Panc1 (cell line): ENCODE data around the gene MRPL33. TPM values are rescaled to one million over a fixed set of nuclear protein-coding genes. Genes with fewer than 3 reads are reported as not detected.

Experiments
- ATAC-seq: fragments of 200-7000 bp; cut with Tn5 transposase; 2 replicates; pipeline ENCODE4 v1.9.1; 2020; ENCODE audit warnings: mild to moderate bottlenecking, moderate library complexity
- BruUV-seq: library from RNA; stranded (reverse); fragments of 400-500 nt; replicated peaks from 2 replicates; lab custom pipeline; 2021; lab: Mats Ljungman, UMichigan
- CTCF ChIA-PET: fragments of 300-600 bp; sonication (Branson Sonifier 250); formaldehyde crosslinking; loops from one replicate; lab custom pipeline; 2022; ENCODE audit warnings: antibody characterized with exemption; lab: Charles Lee
- POLR2A ChIA-PET: fragments of 300-600 bp; sonication (Branson Sonifier 250); formaldehyde crosslinking; loops from one replicate; lab custom pipeline; 2022; ENCODE audit warnings: antibody characterized with exemption; lab: Charles Lee
- DNase-seq: peaks from one replicate; pipeline ENCODE4 v3.0.0-alpha.2; 2010; ENCODE audit warnings: low read depth, low spot score
- H3K27ac ChIP-seq: 2 replicates; pipeline ENCODE4 v1.5.1; 2011; ENCODE audit warnings: mild to moderate bottlenecking, low read length, inconsistent platforms
- H3K27me3 ChIP-seq: fragments of 200-500 bp; sonication (Bioruptor generic); 2 replicates; pipeline ENCODE4 v1.6.0; 2014; ENCODE audit warnings: low read length, inconsistent platforms; ENCODE audit not compliant: control insufficient read depth, insufficient read depth
- H3K36me3 ChIP-seq: fragments of 200-500 bp; sonication (Bioruptor generic); 2 replicates; pipeline ENCODE4 v1.5.1; 2014; ENCODE audit warnings: inconsistent platforms, mild to moderate bottlenecking, low read length, moderate library complexity; ENCODE audit not compliant: control insufficient read depth, insufficient read depth
- H3K4me1 ChIP-seq: 2 replicates; pipeline ENCODE4 v1.5.1; 2011; ENCODE audit warnings: inconsistent platforms, mild to moderate bottlenecking, low read length, moderate library complexity; ENCODE audit not compliant: control insufficient read depth, insufficient read depth
- H3K4me3 ChIP-seq, 2 experiments: 2 replicates each; pipeline ENCODE4 v1.5.1; 2011 to 2012; ENCODE audit warnings: low read depth in 2 of 2, low read length in 2 of 2, mild to moderate bottlenecking in 2 of 2, inconsistent platforms in 1 of 2, moderate library complexity in 1 of 2
- H3K9me3 ChIP-seq: fragments of 200-500 bp; sonication (Bioruptor generic); 2 replicates; pipeline ENCODE4 v1.5.1; 2014; ENCODE audit warnings: low read depth, mild to moderate bottlenecking, inconsistent platforms, low read length, moderate library complexity; ENCODE audit not compliant: control insufficient read depth, insufficient read depth
- CTCF ChIP-seq: fragments of 450-650 bp; IDR thresholded peaks from 2 replicates; pipeline ENCODE4 v1.5.1; 2017; ENCODE audit warnings: mild to moderate bottlenecking
- POLR2AphosphoS5 ChIP-seq: IDR thresholded peaks from 2 replicates; pipeline ENCODE4 v1.6.1; 2012; ENCODE audit warnings: mild to moderate bottlenecking, low read depth, low read length, moderate library complexity
- SIN3A ChIP-seq: IDR thresholded peaks from 2 replicates; pipeline ENCODE4 v1.6.1; 2012; ENCODE audit warnings: low read depth, mild to moderate bottlenecking, low read length, moderate library complexity, borderline replicate concordance; ENCODE audit not compliant: insufficient read depth
- TCF7L2 ChIP-seq: IDR thresholded peaks from 2 replicates; pipeline ENCODE4 v1.6.1; 2011; ENCODE audit warnings: mild to moderate bottlenecking, low read depth, low read length, inconsistent platforms
- in situ Hi-C: cut with HindIII; loops from 2 replicates; pipeline ENCODE4 v1.10.0; 2016; ENCODE audit warnings: low sequenced_read_pairs, low pct_unique_long_range_greater_than_20kb
- intact Hi-C: fragments of 100-400 bp; cut with micrococcal nuclease; formaldehyde crosslinking; loops from one replicate; pipeline ENCODE4 v1.10.0; 2022; ENCODE audit not compliant: unreplicated experiment
- total RNA-seq: library from RNA; stranded (reverse); gene quantifications from one replicate; pipeline ENCODE4 v1.2.1, GENCODE V29; 2021; ENCODE audit not compliant: unreplicated experiment
- TF ChIP-seq, protein P1 (sequence below), 2 experiments: IDR thresholded peaks; 2 replicates each; pipeline ENCODE4 v1.6.1; 2011 to 2012; ENCODE audit warnings: low read depth in 2 of 2, control low read depth in 1 of 2, low read length in 1 of 2, mild to moderate bottlenecking in 1 of 2, moderate library complexity in 1 of 2; ENCODE audit not compliant: insufficient read depth in 1 of 2

MRPL33 gene
- total RNA-seq, 1 experiment from 2014 or later = 61.6 TPM

GRCh38 chr2:27776097-27776496 is 4.6 kb downstream of the MRPL33 start:
- Histone ChIP-seq H3K4me3 (no peak overlapping the region), H3K36me3 (peaks cover 8% of the 10 kb centered on the region), H3K4me1 (peaks cover 15% of the 10 kb centered on the region), H3K27ac (no peak overlapping the region), H3K27me3 (no peaks in the 10 kb centered on the region), H3K9me3 (no peaks in the 10 kb centered on the region)
- ATAC-seq (no peak), DNase-seq (no peak)
- intact Hi-C loops = no loop called here
- CTCF ChIA-PET = no interaction called here
- BruUV-seq = no TSS peak
- TF ChIP-seq, protein P1, sequence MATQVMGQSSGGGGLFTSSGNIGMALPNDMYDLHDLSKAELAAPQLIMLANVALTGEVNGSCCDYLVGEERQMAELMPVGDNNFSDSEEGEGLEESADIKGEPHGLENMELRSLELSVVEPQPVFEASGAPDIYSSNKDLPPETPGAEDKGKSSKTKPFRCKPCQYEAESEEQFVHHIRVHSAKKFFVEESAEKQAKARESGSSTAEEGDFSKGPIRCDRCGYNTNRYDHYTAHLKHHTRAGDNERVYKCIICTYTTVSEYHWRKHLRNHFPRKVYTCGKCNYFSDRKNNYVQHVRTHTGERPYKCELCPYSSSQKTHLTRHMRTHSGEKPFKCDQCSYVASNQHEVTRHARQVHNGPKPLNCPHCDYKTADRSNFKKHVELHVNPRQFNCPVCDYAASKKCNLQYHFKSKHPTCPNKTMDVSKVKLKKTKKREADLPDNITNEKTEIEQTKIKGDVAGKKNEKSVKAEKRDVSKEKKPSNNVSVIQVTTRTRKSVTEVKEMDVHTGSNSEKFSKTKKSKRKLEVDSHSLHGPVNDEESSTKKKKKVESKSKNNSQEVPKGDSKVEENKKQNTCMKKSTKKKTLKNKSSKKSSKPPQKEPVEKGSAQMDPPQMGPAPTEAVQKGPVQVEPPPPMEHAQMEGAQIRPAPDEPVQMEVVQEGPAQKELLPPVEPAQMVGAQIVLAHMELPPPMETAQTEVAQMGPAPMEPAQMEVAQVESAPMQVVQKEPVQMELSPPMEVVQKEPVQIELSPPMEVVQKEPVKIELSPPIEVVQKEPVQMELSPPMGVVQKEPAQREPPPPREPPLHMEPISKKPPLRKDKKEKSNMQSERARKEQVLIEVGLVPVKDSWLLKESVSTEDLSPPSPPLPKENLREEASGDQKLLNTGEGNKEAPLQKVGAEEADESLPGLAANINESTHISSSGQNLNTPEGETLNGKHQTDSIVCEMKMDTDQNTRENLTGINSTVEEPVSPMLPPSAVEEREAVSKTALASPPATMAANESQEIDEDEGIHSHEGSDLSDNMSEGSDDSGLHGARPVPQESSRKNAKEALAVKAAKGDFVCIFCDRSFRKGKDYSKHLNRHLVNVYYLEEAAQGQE (IDR thresholded peaks at IDR 0.05; ENCODE audit: insufficient read depth in 1 of 2, low read depth in 2 of 2, low read length in 1 of 2) = no peak
- no peak for TF ChIP-seq POLR2AphosphoS5
- TF ChIP-seq TCF7L2 = no peak
- TF ChIP-seq CTCF = no peak
- TF ChIP-seq SIN3A = no peak
- POLR2A ChIA-PET = no interaction called here
- in situ Hi-C loops = no loop called here

- peaks cover 15% of the 10 kb centered on the region for H3K4me1 ChIP-seq
- no peaks in the 10 kb centered on the region for H3K9me3 ChIP-seq
- H3K4me3 ChIP-seq = no peak overlapping the region
- in situ Hi-C loops = no loop called here
- no peaks in the 10 kb centered on the region for H3K27me3 ChIP-seq
- intact Hi-C loops = no loop called here
- ChIA-PET POLR2A (no interaction called here), CTCF (no interaction called here)
- BruUV-seq = no TSS peak
- DNase-seq (no peak), ATAC-seq (no peak)
- TF ChIP-seq TCF7L2 (no peak), POLR2AphosphoS5 (no peak)
- TF ChIP-seq, protein P1 (IDR thresholded peaks at IDR 0.05; ENCODE audit: insufficient read depth in 1 of 2, low read depth in 2 of 2, low read length in 1 of 2) = no peak
- peaks cover 8% of the 10 kb centered on the region for H3K36me3 ChIP-seq
- no peak overlapping the region for H3K27ac ChIP-seq
Observed at GRCh38 chr2:27776696-27777095, 5.2 kb downstream of the MRPL33 start.
